IPS-18c (cell line): ENCODE measurements around the gene INSIG2.

Experiments
- H3K4me3 ChIP-seq: 2 replicates; pipeline ENCODE4 v1.7.0; 2013; ENCODE audit warnings: low read depth, mild to moderate bottlenecking, low read length, moderate library complexity; ENCODE audit not compliant: insufficient read depth
- H3K9me3 ChIP-seq: one replicate; pipeline ENCODE4 v1.6.1; 2013; ENCODE audit warnings: mild to moderate bottlenecking, low read length, moderate library complexity; ENCODE audit not compliant: control insufficient read depth, insufficient read depth

INSIG2 gene

DNA sequence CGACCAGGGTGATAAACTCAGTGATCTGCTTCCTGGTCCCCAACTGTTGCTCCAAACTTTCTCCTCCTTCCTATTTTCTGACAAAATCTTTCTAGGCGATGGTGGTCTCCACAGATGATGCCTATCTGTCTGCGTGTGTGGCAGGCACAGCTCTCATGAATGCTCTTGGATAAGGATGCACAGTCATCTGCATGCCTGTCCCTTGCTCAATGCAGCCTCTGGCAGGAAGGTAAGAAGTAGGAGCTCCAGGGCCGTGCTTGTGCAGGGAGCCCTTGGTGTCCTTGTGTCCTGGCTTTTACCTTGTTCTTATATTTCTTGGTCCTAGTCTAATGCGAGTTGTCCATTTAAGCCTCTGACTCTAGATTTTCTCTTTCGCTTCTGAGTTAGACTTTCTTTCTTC is 57.5 kb downstream of the INSIG2 start:
- Histone ChIP-seq H3K4me3 (no peak overlapping the region), H3K9me3 (no peaks in the 10 kb centered on the region)

GRCh38 chr2:118146315-118147283 is 58.3 kb downstream of the INSIG2 start:
- no peak overlapping the region for H3K4me3 ChIP-seq
- no peaks in the 10 kb centered on the region for H3K9me3 ChIP-seq

GRCh38 chr2:118148133-118148532 is 59.9 kb downstream of the INSIG2 start:
- no peak overlapping the region for H3K4me3 ChIP-seq
- H3K9me3 ChIP-seq: no peaks in the 10 kb centered on the region

GRCh38 chr2:118148809-118149208 is 60.5 kb downstream of the INSIG2 start:
- Histone ChIP-seq H3K4me3 (no peak overlapping the region), H3K9me3 (no peaks in the 10 kb centered on the region)

DNA sequence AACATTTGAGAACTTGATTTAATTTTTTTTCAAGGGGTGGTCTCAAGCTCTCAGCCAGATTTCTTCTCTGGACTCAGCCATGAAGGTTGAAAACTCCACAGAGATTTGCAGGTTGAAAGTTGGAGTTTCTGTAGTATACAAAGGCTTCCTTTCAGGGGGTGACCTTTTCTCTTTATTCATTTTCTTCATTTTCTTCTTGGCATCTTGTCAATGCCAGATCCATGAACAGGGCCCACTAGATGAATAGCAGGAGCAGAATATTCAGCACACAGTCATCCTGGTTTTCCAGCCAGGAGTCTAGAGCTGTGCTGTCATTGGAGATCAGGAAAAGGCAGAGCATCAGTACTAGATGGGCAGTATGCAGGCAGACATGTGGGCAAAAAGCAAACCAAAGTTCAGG is 62.0 kb downstream of the INSIG2 start:
- Histone ChIP-seq H3K9me3 (no peaks in the 10 kb centered on the region), H3K4me3 (no peak overlapping the region)

DNA sequence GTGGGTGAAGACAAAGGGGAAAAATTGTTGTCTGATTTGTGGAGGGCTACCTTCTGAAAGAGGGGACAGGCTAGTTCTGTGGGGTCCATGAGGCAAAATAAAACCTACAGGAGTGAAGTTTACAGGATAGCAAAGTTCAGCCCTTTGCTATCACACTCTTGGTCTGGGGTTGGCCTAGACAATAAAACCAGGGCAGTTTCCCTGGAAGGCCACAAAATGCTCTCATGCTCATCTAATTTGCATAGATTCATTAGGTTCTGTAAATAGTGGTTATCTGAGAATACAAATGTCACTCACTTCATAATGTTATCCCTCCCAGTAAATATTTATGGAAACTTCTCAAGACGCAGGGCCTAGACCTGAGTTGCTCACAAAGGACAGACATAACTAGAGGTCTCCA is 63.6 kb downstream of the INSIG2 start:
- no peaks in the 10 kb centered on the region for H3K9me3 ChIP-seq
- no peak overlapping the region for H3K4me3 ChIP-seq

DNA sequence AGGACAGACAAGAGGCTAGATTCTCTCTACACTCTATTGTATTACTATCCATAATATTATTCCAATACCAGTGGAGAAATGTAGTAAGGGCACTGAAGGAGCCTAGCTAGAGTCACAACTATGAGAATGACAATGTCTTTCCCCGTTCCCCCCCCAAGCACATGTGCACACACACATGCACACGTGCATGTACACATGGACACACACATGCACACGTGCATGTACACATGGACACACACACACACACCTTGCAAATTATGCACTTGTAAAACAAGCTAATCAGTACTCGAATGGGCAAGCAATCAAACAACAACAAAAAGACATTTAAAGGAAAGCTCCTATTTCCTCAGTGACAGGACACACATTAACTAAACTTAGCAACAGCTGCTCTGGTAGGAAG is 65.2 kb downstream of the INSIG2 start:
- no peaks in the 10 kb centered on the region for H3K9me3 ChIP-seq
- H3K4me3 ChIP-seq: no peak overlapping the region

DNA sequence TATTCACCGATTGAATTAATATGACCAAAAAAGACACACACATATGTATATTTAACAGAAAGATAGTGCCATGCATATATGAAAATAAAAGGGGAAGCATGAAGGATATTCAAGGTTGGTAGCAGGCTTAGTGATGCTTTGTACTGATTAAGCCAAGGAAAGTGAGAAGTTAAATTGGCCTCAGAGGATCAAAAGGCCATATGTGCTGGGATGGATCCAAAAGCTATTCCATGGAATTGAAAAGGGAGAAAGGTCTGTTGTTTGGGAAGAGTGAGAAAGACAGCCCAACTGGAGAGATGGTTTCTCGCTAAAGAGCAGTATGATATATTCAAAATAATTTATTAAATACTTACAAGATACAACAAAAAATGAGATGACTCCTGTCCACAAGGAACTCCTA is 65.9 kb downstream of the INSIG2 start:
- H3K9me3 ChIP-seq: no peaks in the 10 kb centered on the region
- H3K4me3 ChIP-seq: no peak overlapping the region
